ENCODE data around the gene DPYSL5.

The DPYSL5 gene

DNA sequence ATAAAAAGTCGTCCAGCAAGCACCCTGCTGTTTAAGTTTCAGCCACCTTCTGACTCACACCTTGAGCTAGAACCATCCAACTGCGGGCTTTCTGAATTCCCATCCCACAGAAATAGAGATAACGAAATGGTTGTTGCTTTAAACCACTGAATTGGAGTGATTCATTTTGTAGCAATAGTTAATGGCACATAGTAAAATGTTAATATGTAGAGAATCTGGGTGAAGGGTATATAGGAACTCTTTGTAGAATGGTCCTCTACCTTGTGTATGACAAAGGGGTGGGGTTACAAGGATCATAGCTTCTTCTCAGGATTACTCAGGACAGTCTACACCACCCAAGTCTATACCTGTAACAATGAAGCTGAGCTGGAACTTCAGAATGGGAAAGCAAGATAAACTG, 120.1 kb downstream of the DPYSL5 start:
- DNase-seq (no peak), ATAC-seq (no peak)

DNA sequence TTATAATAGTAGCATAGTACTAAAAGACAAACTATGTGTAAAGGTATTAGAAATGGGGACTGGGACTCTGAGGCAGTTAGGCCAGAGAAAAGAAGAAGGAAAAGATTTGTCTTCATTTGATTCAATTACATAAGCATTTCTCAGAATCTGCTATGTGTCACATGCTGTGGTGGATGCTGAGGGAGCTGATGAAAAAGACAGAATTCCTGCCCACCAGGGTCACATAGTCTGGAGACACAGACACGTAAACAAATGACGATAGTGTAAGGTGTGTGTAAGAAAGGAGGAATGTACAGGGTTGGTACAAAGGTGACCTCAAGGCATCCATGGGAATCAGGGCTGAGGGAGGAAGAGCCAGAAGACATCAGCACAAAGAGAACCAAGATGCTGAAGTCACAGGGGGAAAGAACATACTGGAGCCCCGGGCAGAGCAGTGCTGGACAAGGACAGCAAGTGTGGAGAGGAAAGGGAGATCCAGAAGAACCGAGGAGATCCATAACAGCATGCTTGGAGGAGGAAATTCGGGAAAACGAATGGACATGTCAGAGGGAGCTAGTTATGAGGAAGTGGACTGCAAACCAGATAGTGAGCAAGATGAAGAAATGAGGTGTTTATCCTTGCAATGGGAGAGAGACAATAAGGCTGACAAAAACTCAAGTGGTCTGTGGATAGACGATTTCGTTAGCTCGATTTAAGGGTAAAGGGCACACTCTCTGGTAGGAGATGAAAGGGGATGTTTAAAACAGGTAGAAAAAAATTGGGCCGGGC, 121.3 kb downstream of the DPYSL5 start:
- DNase-seq: no peak
- ATAC-seq: no peak

- DNase-seq (peak; percentile 83), ATAC-seq (peak; percentile 89)
These were observed 122.5 kb downstream of the DPYSL5 start, which contains the start of gene MAPRE3 for GRCh38 chr2:26970244-26970927. Gene MAPRE3, plus strand, starts transcription at chr2:26970637. Its CDS starts 51,582 bp downstream, at chr2:27022219.

- peak; percentile 9 for DNase-seq
- peak; percentile 30 for ATAC-seq
These were observed 123.1 kb downstream of the DPYSL5 start for GRCh38 chr2:26970928-26971627.

- ATAC-seq: no peak
- DNase-seq: no peak
These were observed 124.2 kb downstream of the DPYSL5 start for GRCh38 chr2:26971911-26972786.

GRCh38 chr2:26974352-26974751, 126.4 kb downstream of the DPYSL5 start:
- ATAC-seq: no peak
- no peak for DNase-seq

DNA sequence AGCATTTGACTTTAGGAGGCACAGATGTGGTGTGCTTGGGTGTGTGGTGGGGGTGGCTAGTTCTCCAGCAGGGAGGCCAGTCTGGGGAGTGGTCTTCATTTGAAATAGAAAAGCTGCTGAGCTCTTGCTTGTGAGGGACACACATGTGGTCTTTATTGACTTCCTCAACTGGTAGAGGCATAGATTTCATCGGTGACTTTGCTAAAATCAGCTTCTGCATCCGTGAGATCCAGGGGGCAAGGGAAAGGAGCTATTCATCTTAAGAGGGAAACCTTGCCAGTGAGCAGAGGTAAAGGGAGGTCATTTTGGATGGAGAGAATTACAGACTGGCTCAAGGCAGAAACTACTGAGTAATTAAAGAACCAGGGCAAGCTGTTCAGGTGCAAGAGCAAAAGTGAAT, 127.2 kb downstream of the DPYSL5 start:
- DNase-seq: no peak
- no peak for ATAC-seq

DNA sequence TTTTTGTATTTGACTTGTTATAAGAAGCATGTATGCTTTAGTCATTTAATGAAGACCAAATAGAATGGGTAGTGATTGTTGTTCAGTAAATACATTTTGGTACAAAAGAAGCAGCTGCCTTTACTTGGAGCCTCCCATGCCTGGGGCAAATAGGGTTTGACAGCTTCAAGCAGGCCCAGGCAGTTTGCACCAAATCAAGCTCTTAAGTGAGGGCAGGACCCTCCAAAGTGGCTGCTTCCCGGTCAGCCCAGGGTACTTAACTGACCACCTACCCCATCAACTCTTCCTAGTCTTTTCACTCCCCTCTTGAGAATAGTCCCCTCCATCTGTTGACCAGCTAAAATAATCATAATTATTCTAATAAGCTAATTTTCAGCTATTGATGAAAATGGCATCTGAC, 127.7 kb downstream of the DPYSL5 start:
- no peak for ATAC-seq
- DNase-seq: no peak

DNA sequence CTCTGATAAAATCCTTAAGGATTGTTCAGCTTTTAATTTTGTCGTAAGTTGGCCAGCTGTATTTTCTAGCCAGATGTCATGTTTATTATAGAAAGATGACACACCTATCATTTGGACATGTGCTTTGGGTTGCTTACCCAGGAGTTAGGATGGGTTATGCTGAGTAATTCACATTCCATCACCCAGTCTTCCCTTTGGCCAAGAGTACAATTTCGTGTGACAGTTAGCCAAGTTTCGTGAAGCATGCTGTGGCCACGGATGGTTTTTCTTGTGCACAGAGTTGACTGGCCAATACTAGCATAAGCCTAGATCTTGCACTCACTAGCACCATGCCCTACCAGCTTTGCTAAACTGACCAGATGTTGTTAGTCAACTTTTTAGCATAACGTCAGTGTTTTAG, 128.3 kb downstream of the DPYSL5 start:
- DNase-seq (no peak), ATAC-seq (no peak)

DNA sequence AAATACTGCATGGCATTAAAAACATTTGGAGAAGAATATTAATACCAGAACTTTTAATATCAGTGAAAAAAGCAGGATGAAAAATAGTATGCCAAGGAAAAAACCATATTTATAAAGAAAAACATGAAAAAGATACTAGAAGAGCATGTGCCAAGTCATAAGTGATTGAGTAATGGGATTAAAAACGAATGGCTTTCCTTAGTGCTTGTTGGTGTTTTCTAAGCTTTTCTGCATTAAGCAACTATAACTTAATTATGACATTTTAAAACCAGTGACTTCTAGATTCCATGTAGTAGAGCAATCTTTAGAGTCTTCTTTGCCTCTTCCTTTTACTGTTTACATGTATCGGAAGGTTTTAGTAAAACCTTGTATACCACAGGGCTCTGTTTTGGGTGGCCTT, 129.1 kb downstream of the DPYSL5 start:
- ATAC-seq (no peak), DNase-seq (no peak)

DNA sequence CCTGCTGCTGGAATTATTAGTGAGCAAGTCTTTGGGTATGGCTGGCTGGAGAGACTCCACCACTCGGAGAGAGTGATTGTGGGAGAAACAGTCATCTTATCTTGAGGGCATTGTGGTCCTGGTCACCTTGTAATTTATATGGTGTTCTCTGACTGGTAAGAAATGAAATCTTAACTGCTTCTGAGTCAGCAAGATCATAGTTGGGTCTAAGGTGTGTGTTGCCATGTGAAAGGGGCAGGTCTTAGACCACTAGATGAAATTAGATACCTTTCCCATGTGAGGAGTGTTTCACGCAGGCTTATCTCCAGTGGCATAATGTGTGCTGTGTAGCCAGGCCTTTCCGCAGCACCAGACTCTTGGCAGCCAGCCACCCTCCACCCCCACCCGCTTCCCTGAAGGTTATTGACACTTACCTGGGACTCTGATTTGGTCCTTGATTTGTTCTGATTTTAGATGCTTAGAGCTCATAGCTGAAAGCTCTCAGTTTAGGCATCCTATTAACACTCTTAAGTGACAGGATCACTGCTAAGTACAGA, 130.2 kb downstream of the DPYSL5 start:
- DNase-seq: no peak
- no peak for ATAC-seq

GRCh38 chr2:26979741-26980140, 131.8 kb downstream of the DPYSL5 start:
- no peak for DNase-seq
- ATAC-seq: no peak

GRCh38 chr2:26980971-26981370, 133.0 kb downstream of the DPYSL5 start:
- no peak for ATAC-seq

GRCh38 chr2:26982102-26982742, 134.3 kb downstream of the DPYSL5 start:
- DNase-seq: peak; percentile 13
- peak; percentile 67 for ATAC-seq

More at GRCh38 chr2:26980971-26981370, 133.0 kb downstream of the DPYSL5 start:
- DNase-seq: no peak

- ATAC-seq (no peak), DNase-seq (no peak)
These were observed 135.8 kb downstream of the DPYSL5 start for GRCh38 chr2:26983746-26984145.

- ATAC-seq: no peak
- no peak for DNase-seq
These were observed 137.9 kb downstream of the DPYSL5 start for GRCh38 chr2:26985807-26986206.

DNA sequence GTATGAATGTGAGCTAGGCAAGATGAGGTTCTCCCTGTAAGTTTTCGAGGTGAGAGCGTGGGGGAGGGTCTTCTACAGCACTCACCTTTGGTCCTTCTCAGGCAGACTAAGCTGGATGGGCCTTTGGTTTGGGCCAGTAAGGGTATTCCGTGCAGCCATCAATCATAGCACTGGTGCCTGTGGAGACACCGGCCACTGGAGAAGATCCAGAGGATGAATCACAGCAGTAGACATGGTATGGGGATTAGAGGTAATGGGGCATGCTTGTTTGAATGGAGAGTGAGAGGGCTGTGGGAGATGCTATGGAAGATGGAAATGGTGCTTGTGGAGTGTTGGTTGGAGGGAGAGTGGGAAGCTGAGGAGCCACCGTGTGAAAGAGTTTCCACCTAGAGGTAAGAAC, 138.6 kb downstream of the DPYSL5 start:
- DNase-seq: no peak

DNA sequence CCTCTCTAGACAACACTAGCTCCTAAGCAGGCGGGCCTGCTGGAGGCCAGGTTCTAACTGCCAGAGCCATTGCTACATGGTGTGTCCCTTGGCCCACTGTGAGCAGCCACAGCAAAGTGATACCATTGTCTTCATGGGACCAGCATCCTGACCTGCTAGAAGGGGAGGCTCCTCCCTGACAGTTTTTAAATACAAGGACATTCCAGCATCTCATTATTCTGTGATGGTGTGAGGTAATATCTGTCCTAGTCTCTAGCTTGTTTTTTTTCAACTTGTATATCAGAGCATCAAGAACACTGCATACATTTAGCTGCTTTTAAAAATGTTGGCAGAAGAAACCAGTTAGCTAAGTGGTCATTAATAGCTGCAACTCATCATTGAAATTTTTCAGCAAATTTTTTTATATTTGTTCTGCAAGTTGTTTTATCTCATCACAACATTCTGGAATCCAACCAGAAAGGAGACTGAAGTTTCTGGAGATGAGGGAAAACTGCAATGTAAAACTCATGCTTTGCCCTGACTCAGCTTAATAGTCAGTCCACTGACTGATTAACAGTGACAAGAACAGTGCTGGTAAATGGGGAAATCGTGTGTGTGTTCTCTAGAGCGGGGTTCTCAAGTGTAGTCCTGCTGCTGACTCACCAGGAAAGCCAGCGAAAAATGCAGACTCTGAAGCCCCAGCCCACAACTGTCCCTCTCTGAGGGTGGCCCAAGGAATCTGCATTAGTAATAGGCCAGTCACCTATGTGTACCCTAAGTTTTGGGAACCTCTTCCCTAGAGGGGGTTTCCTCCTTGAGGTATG, 140.3 kb downstream of the DPYSL5 start:
- no peak for ATAC-seq
- DNase-seq: no peak

More for the DNA sequence above, 138.6 kb downstream of the DPYSL5 start:
- ATAC-seq: no peak

GRCh38 chr2:26989156-26989555, 141.2 kb downstream of the DPYSL5 start:
- ATAC-seq: no peak
- no peak for DNase-seq

GRCh38 chr2:26991717-26992116, 143.8 kb downstream of the DPYSL5 start:
- no peak for DNase-seq
- ATAC-seq: no peak
